COLO668 (cell line): ENCODE data around the gene NUP210.

Source experiments
- DNase-seq: peaks from one replicate; lab custom pipeline; 2025; ENCODE audit not compliant: unreplicated experiment; lab: John Stamatoyannopoulos, UW

Gene NUP210

DNA sequence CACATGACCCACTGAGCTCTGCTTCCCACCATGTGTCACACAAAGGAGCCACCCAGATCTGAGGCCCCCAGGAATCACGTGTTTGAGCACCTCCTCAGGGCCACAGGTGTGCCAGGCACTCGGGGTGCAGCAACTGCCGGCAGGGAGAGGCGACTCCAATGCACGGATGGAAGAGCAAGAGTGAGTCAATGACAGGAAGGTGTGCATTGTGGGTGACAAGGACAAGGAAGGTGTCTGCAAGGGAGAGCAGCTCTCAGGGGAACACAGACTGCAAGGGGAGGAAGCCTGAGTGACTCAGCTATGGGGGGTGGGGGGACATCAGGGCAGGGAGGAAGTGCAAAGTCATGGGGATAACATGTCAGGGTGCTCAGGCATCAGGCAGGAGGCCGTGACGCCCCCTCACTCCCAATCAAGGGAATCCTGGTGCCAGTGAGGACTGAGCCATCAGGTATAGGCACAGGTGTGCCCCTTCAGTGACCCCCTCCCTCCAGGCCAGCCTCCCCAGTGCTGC, 67.4 kb downstream of the NUP210 start:
- DNase-seq = no peak

DNA sequence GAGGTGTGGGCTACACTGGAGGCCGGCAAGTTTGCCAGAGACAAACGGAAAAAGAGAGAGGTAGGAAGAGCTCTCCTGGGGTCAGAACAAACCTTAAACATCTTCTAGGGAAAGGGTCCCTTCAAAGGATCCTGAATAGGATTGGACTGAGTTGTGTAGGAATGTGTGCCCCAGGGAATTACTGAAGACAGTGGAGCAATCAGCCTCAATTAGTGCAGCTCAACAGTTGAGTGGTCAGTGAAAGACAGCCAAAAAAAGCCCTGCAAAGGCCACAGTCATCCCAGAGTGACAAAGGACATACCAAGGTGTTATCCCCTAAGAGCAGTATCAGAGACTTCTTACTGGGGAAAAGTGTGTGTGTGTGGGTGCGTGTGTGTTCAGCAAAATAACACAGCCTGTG, 70.3 kb downstream of the NUP210 start:
- no peak for DNase-seq

DNA sequence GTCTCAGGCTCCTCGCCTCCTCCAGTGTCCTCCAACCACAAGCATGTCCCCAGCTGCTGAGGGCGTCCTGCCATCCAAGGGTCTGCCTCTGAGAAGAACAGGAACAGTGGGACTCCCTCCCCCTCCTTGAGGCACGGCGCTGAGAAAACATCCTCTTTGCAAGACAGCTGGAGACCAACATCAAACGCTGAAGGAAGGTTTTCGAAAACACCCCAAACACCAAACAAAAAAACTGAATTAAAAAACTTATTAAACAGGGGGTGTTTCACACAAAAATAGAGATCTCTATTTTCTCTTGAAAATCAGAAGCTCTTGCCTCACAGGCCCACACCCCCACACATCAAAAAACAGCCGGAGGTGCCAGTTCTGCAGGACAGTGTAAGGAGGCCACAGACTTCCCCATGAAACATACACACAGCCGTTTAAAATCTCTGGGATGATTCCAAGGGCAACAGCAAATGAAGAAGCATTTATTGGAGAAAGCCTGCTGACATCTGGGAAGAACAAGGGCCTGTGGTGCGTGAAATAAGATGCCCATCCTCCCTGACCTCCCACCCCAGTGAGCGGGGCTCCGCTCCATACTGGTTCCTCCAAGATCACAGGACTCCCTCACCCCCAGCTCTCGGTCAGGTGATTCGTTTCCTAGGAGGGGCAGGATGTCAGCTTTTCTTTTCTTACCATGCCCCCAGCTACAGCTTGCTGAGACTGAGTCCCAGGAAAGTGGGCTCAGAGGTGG, 71.3 kb downstream of the NUP210 start:
- DNase-seq = no peak

DNA sequence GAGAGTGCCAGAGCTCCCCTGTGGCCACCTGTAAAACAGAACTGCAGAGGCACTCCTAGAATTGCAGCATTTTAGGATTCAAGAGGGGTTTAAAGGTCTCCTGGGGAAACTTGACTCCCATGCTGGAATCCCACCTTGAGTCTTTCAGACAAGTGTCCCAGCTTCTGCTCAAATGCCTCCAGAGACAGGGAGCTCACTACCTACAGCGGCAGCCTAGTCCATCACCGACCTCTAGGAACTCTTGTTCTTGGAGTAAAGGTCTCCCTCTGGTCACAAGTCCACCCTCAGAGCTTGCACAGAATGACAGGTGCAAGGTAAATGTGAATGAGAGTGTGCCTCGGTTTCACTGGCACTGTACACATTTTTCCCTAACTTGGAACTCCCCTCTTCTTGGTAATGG, 72.0 kb downstream of the NUP210 start:
- DNase-seq = no peak

DNA sequence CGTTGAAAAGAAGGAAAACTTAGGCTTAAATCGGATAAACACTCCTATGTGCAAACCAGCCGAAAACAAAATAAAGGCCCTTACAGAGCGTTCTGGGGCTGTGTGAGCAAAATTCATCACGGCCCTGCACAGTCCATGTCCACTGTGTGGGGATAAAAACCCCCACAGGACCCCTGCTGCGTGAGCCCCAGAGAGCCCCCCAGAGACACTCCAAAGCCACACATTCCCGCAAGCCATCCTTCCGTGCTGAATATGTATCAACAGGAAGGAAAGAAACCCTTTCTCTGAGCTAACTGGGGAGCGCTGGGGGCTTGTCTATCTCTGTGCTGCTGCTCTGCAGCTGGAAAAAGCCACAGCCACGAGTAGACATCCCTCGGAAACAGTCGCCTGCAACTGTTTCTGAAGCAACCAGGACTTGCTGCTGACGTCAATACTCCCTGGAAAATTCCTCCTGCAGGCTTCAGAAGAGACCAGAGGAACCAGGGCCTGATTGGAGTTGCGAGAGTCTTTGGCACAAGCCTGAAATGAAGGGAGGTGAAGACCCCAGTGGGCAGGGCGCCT, 72.7 kb downstream of the NUP210 start:
- DNase-seq = no peak

DNA sequence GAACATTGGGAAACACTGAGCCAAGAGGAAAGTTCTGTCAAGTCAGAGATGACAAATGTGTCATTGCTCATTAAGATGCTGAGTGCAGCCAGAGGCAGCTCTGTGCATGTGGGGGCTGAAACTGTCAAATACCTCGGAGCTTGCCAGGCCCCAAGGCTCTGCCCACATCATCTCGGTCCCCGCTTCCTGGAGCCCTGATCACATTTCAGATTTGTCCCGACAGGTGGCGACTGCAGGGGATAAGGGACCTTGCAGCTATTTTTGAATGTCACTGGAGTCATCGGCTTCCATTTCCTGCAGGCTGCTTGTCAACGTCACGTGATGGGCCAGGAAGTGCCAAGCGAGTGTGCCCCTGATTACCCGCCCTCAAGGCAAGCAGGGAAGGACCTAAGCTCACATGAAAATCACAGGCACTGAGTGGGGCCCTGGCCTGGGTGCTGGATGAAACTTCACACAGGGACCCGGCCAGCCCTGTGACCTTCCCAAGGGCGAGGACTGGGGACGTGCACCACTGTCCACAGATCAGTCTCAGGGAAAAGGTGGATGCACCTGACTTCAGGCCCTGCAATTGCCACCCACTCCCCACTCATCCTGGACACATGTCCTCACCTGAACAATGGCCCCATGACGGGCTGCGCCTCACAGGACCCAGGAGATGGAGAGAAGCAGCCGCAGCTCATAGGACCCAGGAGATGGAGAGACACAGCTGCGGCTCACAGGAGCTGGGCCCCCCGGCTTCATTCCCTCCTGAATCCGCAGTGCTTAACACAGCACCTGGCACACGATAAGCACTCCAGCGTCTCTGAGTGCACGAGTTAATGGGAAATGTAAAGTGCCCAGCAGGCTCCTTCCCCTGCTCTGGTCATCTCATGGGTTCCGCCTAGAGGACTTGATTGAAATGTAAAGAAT, 73.4 kb downstream of the NUP210 start:
- peak; percentile 48 for DNase-seq

DNA sequence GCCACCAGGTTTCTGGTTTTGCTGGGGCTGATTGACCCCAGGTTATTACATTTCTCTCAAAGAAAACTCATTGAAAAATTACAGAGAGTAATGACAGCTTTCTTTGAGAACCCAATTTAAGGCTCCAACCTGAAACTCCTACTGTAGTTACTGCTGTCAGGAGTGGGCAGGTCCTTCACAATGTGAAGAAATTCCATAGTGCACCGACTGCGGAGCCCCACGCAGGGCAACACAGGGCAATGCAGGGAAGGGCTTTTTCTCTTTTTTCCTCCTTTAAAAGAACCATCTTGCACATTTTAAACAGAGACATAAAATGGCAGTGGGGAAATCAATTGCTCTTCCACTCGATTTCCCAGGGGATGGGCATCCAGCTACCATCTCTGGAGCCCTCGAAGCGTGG, 74.3 kb downstream of the NUP210 start:
- no peak for DNase-seq

DNA sequence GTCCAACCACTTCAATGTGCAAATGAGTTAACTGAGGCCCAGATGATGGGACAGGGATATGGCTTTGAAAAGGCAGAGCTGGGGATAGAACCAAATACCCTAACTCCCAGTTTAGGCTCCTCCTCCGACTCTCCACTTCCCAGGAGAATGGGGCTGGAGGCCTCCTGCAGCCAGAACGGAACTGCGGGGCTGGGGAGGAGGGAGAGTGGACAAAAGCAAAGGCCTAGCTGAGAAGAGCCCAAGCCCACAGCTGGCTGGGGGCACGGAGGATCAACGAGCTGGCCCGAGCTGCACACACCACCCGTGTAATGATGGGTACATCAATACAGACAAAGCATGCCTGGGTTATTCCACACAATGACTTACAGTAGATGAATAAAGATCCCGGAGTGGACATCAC, 74.8 kb downstream of the NUP210 start:
- no peak for DNase-seq

DNA sequence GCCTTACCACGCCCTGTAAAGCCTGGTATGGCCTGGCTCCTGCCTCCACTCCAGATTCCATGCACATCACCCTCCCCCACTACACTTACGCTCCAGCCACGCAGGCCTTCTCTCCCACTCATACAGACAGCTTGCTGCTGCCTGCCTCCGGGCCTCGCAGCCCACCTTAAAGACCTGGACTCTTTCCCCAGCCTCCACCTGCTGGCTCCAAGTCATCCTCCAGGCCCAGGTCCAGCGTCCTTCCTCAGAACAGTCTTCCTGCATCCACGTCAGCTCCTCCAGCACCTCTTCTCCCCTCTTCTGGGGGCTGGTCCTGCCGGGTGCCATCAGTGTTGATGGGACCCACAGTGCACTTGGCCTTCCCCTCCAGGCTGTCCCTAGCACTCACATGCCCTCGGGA, 75.5 kb downstream of the NUP210 start:
- DNase-seq = no peak

DNA sequence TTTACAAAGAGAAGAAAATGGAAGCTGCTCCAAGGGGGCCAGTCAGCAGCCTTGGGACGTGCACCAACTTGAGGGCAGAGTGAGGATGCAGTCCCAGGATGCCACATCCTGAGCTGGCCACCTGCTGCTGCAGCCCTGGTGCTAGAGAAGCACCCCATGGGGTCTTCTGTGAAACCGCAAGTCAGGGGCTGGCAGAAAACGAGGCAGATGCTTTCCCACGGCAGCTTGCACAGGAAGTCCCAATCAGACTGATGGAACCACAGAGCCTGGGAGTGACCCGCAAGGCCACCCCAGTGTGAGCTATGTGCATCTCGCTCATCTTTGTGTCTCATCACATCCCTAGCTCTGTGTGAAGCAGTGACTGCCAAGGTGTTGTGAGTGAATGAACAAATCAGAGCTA, 76.5 kb downstream of the NUP210 start:
- DNase-seq = no peak

DNA sequence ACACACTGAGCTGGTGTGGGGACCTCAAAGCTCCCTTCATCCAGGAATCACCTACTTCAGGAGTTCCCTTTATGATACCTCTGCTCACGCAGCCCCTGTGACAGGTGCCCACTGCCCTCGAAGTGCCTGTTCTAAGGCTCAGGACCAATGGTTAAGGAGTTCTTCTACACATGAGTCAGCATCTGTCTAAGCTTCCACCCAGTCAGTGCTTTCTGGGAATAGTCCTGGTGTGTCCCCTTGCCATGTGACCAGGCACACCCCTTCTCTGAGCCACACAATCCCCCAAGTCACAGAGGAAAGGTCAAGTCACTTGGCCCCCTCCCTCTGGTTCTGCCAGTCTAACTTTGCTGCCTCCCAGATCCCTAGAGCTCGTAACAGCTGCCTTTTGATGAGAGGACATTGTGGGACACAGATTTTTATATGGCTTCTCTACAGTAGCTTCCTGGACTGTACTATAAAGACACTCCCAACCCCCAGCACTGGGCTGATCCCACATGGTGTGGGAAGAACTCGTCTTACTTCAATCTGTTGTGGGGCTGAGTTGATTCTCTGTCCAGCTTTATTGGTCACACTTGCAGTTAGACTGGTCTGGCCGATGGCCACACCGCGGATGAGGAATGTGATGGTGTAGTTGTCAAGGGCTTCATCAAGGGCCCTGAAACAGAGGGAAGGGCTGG, 78.8 kb downstream of the NUP210 start:
- no peak for DNase-seq

DNA sequence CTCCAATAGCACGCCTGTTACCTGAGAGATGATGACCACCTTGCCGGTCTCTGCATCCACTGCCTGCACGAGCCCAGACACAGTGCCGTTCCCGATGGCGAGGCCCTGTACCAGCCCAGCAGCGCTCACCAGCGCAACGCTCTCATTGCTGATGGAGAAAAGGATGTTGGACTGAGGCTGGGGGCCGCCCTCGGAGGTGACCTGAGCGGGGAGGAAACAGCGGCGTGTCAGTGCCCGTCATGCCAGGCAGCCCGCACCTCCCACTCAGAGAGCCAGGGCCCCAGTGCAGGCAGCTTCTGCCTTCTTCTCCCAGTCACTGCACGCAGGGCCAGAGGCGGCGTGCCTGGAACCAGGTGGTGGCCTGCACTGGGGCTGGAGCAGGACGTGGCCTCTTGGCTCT, 80.3 kb downstream of the NUP210 start:
- DNase-seq = no peak

DNA sequence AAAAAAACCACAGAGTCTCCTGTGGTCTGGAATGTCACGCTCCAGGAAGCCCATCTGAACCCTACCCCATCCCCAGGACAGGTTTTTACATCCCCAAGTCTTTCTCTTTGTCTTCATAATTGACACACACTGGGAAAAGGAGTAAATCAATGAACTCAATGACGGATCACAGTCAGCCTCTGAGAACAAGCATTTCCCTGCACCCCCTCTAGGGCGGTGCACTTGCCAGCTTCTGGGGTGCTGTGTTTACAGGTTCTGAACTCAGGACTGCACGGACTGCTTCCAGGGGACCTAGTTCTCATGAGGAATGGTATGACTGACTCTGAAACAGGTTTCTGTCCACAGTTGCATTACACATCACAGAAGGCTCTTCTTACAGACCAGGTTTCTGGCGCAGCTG, 81.1 kb downstream of the NUP210 start:
- DNase-seq = no peak

DNA sequence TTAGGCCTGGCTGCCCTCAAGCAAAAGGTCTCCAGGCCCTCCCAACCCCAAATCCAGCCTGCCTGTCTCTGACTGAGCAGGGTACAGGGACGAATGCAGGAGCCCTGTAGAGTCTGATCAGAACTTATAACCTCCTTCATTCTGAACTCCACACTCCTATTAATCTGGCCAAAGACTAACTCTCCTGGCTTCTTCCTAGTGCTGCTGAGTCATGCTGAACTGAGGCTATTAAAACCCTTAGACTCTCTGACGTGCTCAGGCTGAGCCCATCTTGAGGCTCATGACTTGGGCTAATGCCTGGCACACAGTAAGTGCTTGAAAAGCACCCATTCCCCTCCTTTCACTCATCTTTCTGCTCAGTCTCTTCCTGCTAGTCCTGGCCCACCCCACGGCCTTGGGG, 81.9 kb downstream of the NUP210 start:
- no peak for DNase-seq

DNA sequence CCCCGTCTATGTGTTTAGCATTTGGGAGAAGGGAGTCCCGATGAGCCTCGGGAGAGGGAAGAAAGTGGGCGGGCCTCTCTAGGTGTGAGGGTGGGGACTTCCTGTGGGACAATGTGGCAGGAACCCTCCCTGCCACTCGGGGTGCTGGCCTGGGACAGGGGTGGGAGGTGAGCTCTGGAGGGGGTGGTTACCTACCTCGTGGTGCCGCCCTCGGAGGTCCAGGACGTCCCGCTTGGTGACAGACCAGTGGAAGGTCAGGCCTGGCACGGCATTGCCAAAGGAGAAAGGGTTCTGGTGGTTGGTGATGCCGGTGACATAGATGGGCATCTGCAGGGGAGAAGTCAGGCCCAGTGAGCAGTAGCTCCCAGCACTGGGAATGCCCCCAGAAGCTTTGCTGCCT, 83.5 kb downstream of the NUP210 start:
- no peak for DNase-seq

DNA sequence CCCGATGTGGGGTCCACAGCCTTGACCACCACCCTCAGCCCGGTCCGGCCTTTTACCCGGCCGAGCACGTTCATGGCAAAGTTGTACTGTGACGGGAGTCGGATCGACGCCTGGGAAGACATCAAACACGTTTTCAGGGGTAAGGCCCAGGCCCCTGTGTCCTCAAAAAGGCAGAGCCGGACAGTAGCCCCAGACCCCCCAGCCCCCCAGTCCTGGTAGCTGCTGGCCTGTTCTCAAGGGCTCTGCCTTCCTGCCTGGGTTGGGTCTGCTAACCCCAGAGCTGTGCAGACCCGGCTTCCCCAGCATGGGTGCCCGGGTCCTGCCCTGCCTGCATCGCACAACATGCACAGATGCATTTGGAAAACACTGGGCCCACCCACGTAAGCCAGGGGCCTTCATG, 84.6 kb downstream of the NUP210 start:
- DNase-seq = no peak

DNA sequence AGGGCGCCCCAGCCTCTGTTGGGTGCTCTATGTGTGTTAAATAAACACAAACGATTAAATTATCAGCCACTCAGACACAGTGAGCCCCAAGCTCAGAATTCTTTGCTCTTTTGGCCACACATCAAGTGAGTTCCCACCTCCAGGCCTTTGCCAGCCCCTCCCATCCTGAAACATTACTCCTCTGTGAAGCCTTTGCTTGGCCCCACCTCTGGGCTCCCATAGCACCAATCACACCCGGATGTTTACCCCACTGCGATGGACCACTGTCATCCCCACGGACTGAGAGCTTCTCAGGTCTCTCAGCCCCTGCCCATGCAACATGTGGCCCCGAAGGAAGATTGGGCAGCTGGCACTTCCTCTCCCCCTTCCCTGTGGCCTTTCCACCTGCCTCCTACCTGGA, 85.1 kb downstream of the NUP210 start:
- no peak for DNase-seq

DNA sequence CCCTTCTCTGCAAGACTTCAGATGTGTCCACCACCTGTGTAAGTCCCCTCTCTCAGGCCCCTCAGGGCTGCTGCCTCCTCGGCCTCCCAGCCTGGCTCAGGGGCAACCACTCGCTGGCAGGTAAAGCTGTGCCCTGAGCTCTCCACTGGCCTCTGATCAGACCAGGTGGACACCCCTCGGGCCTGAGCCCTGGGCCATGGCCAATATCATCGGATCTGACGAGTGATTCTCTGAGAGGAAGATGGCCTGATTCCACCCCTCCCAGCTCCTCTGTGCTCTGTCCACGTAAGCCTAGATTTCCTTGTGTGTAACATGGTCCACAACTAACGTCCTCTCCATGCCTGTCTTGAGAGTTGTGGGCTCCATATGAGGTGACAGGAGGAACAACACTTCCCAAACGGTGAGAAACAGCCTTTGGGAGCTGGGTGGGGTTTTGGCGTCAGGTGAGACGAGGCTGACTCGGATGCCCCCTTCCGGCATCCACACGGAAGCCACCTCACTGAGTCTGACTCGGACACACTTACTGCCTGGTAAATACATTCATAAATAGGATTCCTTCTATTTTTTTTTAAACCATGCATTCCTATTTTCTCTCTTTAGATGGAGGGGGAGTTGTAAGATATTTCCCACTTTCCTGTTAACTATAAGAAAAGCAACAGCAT, 86.8 kb downstream of the NUP210 start:
- DNase-seq = no peak

DNA sequence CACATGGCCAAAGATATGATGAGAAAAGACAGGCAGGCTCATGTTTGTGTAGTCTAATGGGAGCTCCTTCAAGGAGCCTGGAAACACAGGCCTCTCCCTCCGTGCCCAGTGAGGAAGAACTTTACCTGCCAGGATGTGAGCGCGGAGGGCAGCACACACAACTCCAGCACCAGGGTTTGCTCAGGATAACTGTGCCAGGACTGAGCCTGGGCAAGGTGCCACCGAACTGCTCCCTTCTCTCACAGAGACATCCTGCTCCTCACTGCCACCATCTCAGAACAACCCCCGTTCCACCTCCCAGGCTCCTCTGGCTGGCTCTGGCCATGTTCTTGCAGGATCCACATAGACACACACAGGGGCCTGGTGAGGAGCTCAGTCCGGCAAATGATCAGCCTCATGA, 87.4 kb downstream of the NUP210 start:
- DNase-seq = peak; percentile 12

DNA sequence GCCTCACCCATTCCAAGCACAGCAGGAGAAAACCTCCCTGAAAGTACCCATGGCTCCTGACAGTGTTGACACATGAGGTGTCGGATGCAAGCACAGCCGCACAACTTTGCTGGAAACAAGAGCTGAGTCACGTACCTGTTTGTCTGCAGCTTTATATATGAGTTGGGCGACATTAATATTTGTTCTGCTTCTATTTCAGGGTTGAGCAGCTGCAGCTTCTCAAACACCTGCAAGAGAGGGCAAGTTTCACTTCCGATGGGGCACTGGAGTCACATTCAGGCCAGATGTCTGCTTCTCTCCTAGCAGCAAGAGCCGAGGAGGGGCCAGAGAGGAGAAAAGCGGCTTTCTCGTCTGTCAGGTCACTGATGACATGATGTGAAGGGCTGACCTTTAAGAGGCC, 88.0 kb downstream of the NUP210 start:
- DNase-seq = peak; percentile 78

DNA sequence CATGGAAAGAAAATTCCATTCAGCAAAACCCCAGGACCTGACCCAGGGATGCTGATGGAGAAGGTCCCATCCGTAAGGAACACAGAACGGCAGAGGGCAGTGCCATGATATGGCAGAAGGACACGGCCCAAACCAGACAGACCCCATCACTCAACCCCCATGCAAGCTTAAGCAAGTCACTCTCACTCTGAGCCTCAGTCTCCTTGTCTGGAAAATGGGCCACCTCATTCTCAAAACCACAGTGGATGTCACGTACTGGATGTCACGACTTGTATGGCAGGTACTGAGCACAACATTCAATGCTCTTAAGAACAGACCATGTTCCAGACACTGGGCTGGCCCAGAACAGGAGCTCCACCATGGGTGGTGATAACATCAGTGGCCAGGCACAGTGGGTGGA, 90.4 kb downstream of the NUP210 start:
- no peak for DNase-seq
